Measurements from ENCODE around the gene FGGY.

DNA sequence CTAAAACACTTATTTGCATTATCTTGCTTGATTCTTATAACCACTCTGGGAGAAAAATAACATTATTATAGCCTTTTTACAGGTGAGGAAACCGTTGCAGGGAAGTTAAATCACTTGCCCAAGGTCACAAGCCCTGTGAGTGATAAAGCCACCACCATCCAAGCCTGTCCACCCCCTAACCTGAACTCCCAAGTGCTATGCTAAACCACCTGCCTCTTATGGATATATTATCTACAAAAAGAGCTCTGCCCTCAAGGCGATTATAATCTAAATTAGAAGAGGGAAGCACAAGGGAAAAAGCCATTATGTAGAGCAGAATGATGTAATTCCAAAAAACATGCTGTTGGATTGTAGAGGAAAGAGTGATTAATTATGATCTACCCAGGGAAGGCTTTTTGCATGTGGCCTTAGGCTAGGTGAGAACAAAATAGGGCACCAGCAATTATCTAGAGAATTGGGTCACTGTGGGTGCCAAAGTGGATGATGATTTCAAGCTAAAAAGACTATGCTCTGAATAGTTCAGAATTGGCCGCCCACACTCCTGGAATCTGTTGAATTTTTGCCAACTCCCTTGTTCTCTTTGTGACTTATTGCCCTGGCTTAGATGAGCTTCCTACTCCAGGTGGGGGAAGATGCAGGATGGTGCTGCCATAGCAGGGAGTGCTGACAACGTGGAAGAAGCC, 205.3 kb downstream of the FGGY start:
- TF ChIP-seq, protein P1, sequence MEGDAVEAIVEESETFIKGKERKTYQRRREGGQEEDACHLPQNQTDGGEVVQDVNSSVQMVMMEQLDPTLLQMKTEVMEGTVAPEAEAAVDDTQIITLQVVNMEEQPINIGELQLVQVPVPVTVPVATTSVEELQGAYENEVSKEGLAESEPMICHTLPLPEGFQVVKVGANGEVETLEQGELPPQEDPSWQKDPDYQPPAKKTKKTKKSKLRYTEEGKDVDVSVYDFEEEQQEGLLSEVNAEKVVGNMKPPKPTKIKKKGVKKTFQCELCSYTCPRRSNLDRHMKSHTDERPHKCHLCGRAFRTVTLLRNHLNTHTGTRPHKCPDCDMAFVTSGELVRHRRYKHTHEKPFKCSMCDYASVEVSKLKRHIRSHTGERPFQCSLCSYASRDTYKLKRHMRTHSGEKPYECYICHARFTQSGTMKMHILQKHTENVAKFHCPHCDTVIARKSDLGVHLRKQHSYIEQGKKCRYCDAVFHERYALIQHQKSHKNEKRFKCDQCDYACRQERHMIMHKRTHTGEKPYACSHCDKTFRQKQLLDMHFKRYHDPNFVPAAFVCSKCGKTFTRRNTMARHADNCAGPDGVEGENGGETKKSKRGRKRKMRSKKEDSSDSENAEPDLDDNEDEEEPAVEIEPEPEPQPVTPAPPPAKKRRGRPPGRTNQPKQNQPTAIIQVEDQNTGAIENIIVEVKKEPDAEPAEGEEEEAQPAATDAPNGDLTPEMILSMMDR (IDR thresholded peaks at IDR 0.05): no peak
- TF ChIP-seq EZH2 (IDR thresholded peaks at IDR 0.05): no peak

All from neural progenitor cell (in vitro differentiated cells).